ENCODE results near the gene ALPG. TPM values are rescaled to one million over a fixed set of nuclear protein-coding genes. Genes with fewer than 3 reads are reported as not detected.
"Not testable (repeated sequence)": the region's sequence is repeated elsewhere in the genome, so short reads cannot be mapped to it uniquely, and the experiment has no call there.

ALPG gene
- total RNA-seq, 1 donor from 2014 or later, result not detected

DNA sequence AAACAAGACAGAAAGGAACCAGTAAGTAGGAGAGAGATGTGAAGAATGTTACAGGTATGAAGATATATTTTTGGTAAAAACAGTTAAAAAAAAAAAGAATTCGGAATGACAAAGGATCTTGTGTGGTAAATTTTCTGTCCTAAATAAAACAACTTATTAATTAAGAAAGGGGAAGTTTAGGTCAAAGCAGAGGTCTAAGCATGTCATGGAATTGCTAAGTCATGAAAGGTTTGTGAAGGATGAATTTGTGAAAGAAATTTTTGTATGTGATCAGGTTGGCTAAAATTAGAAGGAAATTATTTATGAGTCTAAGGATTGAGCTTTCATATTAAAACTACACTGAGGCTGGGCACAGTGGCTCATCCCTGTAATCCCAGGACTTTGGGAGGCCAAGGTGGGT lies 11.1 kb upstream of the ALPG start:
- DNase-seq (ENCODE audit: low spot score), result no peak

DNA sequence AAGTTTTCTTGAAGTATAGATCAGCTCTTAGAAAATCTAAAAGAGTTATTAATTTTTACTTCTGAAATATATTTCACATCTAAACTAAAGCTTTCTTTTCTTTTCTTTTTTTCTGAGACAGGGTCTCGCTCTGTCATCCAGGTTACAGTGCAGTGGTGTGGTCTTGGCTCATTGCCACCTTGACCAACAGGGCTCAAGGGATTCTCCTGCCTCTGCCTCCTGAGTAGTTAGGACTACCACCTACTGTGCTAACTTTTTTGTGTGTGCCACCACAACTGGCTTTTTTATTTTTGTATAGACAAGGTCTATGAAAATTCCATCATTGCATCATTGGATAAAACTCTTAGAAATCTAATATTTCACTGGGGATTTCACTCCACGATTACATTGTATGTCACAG lies 10.0 kb upstream of the ALPG start:
- no peak for DNase-seq (ENCODE audit: low spot score)

DNA sequence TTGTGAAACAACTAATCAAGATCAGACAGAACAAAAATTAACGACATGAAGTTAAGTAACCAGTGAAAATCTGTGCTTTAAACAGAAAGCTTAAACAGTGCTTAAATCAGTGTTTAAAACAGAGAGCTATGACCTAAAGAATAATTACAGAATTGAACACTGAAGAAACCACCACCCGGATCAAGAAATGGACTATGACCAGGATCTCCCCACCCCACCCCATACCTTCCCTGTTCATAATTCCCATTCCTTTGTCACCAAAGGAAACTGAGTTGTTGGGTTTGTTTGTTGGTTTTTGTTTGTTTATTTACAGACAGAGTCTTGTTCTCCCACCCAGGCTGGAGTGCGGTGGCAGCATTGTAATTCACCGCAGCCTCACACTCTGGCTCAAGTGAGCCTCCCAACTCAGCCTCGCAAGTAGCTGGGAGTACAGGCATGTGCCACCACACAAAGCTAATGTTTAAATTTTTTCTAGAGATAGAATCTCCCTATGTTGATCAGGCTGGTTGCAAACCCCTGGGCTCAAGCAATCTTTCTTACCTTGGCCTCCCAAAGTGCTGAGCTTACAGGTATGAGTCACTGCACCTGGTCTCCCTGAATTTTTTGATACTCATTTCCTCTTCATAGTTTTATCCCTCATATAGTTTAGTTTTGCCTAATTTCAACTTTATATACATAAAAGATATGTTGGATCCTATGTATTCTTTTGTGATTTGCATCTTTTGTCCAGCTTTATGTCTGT lies 8.2 kb upstream of the ALPG start:
- no peak for DNase-seq (ENCODE audit: low spot score)

DNA sequence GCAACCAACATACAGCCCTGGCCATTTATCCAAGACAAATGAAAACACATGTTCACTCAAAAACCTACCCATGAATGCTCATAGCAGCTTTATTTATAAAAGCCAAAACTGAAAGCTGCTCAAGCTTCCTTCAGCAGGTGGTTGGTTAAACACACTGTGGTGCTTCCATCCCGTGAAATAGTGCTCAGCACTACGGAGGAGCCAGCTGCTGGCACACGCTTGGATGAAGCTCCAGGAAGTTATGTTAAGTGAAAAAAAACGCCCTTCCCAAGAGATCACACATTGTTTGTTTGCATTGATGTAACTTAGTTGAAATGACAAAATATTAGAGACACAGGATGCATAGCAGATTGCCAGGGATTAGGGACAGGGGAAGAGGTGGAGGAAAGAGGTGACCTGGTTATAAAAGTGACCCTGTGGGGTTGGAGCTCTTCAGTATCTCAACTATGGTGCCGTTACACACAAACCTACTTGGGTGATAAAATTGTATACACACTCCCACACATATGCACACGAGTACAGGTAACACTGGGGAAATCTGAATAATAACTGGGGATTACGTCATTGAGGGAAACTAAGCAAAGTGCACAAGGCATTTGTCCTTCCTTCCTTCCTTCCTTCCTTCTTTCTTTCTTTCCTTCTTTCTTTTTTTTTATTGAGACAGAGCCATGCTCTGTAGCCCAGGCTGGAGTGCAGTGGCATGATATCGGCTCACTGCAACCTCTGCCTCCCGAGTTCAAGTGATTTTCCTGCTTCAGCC lies 6.2 kb upstream of the ALPG start:
- no peak for DNase-seq (ENCODE audit: low spot score)

DNA sequence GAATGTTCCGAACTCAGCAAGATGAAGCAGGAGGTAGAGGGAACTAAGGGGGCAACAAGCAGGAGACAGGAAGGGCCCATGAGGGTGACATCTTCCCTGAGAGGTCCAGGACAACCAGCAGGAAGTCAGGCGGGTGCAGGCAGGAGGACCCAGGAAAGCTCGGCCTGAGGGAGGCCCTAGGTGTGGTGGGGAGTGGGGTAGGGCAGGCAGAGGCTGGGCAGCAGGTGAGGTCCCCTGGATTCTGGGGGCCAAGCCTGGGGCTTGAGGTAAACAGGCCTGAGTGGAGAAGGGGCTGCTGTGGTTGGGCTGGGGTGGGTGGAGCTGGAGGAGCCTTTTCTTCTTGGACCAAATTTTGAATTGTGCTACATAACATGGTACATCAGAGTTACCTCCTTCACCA lies 4.1 kb upstream of the ALPG start:
- no peak for DNase-seq (ENCODE audit: low spot score)

DNA sequence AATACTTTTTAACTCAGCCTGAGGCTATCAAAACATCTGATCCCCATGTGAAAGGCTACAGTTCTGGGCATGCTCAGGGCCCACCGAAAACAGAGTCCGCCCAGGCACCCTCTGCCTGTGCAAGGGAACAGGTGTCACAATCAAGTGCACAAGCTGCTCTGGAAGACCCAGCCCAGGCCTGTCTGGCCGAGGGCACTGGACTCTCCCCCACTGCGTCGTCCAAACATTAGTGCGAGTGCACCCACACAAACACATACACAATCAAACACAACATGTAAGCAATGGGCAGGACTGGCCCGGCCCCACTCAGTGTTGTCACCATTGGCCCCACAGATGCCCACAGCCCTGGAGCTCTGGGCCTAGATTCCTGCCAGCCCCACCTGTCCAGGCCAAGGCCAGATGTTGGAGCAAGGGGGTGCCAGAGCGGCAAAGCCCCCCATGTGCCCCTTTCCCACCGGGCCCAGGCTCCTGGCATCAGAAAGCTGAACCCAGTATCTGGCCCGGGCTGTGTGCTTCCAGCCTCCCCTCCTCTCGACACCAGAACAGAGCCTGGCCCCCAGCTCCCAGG lies 617 bp upstream of the ALPG start:
- no peak for DNase-seq (ENCODE audit: low spot score)

DNA sequence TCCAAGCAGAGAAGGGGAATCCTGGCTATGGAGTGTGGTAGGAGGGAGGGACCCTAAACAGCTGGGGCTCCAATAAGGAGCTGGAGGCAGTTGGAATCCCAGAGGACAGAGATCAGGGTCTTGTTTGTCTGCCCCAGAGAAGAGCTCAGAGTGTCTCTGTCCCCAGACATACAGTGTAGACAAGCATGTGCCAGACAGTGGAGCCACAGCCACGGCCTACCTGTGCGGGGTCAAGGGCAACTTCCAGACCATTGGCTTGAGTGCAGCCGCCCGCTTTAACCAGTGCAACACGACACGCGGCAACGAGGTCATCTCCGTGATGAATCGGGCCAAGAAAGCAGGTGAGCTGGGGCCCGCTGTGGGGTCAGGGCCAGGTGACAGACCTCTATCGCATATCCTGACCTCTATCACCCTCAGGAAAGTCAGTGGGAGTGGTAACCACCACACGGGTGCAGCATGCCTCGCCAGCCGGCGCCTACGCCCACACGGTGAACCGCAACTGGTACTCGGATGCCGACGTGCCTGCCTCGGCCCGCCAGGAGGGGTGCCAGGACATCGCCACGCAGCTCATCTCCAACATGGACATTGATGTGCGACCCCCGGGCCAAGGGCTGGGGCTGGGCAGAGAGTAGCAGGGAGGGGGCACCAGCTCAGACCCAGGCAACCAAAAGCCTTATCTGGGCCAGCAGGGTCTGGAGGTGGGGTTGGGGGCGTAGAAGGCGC lies 945 bp downstream of the ALPG start:
- DNase-seq (ENCODE audit: low spot score), result not testable (repeated sequence)

DNA sequence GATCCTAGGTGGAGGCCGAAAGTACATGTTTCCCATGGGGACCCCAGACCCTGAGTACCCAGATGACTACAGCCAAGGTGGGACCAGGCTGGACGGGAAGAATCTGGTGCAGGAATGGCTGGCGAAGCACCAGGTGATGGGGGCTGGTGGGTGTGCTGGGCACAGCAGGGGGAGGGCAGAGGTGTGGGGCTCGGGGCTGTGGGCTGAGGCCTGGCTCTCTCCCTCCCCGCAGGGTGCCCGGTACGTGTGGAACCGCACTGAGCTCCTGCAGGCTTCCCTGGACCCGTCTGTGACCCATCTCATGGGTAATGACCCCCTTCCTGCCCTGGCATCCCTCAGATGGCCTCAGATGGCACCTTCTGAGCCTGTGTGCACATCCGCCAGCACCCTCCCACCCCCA lies 1.6 kb downstream of the ALPG start:
- not testable (repeated sequence) for DNase-seq (ENCODE audit: low spot score)

DNA sequence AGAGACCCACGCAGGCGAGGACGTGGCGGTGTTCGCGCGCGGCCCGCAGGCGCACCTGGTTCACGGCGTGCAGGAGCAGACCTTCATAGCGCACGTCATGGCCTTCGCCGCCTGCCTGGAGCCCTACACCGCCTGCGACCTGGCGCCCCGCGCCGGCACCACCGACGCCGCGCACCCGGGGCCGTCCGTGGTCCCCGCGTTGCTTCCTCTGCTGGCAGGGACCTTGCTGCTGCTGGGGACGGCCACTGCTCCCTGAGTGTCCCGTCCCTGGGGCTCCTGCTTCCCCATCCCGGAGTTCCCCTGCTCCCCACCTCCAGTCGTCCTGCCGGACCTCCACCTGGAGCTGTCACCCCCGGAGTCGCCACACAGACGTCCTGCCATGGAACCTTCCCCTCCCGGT lies 3.0 kb downstream of the ALPG start:
- DNase-seq (ENCODE audit: low spot score), result not testable (repeated sequence)

DNA sequence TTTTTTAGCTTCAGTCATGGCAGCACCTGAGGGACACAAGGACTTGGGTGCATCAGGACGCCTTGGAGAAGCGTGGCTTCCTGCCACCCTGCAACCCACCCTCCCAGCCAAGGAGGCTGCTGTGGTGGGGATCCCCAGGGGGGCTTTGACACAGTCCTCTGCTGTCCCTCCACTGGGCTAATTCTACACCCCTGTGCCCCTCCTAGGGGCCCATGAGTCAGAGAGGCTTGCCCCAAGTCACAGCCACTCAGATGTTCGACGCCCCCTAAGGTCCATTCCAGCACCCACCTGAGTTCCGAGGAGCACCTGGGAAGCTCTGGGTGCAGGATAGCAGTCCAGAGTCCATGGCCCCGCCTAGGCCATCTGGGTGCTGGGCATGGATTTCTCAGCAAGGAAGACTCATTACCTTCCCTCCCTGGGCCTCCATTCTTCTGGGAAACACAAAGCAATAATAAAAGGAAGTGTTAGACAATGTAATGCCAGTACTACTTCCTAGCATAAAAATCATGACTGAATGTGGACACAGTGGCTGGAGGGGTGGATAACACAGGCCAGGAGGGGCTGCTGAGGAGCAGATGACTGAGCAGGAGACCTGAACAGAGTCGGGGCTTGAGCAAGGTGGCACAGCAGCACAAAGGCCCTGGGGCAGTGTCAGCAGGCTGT lies 3.7 kb downstream of the ALPG start:
- no peak for DNase-seq (ENCODE audit: low spot score)

DNA sequence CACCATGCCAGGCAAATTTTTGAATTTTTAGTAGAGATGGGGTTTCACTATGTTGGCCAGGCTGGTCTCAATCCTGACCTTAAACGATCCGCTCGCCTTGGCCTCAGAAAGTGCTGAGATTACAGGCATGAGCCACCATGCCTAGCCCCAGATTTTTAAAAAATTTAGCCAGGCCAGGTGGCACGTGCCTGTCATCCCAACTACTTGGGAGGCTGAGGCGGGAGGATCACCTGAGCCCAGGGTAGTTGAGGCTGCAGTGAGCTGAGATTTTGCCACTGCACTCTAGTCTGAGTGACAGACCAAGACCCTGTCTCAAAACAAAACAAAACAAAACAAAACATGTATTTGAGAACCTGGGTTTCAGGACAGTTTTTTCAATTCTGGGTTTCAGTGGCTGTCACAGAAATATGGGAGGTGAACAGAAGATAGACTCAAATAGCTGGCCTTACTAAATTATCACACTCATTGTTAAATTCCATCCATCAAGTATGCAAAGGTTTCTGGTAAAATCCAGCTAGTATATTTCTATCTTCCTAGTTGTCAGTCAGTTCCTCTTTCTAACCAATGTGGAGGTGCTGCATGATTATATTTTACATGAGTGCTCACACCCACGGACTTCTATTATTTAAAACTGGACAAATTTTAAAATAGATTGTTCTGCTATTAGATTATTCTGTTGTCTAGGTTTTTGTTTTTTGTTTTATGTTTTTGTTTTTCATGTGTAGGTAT lies 5.4 kb downstream of the ALPG start:
- no peak for DNase-seq (ENCODE audit: low spot score)

DNA sequence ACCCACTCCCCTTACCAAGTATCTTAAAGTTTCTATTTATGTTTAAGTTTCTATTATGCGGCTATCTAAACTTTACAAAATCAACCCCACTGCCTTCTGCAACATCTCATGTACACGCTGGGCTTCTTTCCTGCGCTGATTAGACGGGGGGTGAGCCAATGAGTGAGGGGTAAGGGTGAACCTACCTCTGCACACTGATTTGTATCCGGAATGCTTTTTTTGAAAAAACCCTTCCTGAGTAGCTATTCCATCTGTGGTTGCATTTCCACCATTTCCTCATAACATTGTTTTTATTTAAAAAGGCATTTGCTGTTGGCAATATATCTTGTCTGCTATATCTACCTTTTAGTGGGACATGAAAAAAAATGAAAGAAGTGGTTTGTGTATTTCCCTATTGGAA lies 6.3 kb downstream of the ALPG start:
- no peak for DNase-seq (ENCODE audit: low spot score)

DNA sequence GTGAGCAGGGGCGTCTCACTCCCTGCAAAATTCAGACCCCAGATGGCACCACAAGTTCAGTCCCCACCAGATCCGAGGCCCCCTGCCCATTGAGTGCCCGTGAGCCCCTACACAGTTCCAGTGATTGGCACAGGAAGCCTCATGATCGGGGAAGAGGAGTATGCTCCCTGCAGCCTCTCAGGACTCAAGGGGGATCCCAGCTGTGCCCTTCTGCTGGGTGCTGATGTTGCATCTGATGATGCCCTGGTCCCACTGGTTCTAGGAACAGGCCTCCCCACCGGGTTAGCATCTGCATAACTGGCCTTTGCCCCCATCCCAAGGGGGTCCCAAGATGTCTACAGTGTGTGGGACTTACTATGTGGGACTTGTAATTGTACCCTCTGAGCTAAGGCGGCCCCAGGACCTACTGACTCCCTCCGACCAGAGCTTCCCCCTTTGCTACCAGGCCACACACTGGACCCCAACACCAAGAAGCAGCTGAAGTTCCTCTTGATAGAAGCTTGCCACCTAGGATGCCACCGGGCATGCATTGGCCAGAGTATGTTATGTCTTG lies 8.6 kb downstream of the ALPG start:
- DNase-seq (ENCODE audit: low spot score), result no peak

DNA sequence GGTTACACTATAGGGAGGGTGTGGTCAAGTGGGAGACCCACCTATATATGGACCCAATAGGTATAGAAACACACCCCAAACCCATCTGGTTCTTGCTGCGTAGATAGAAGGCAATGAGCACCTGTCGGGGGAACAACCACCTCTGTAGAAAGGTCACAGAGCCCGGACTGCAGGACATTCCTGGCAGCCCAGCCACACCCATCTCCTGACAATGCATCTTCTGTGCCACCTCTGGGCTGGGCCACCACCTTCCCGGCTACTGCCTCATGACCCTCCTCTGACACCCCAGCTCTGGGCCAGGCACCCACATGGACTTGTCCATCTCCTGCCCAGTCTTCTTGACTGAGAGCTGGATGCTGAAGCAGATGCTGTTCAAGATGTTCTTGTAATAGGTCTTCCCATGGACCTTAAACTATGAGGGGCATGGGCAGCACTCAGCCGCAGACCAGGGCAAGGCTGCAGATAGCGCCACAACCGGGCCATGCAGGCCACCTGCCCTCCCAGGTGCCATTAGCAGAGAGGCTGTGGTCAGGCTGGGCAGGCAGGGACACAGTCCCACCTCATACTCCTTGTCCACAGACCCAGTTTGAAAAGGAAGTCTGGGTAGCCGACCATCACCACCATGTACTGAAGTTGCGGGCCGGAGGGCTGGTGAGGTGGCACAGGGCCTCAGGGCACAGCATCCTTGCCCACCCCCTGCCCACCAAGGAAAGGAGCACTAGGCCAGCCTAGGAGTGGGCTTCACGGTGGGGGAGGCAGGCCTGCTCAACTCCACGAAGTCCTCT lies 9.3 kb downstream of the ALPG start:
- DNase-seq (ENCODE audit: low spot score), result no peak

DNA sequence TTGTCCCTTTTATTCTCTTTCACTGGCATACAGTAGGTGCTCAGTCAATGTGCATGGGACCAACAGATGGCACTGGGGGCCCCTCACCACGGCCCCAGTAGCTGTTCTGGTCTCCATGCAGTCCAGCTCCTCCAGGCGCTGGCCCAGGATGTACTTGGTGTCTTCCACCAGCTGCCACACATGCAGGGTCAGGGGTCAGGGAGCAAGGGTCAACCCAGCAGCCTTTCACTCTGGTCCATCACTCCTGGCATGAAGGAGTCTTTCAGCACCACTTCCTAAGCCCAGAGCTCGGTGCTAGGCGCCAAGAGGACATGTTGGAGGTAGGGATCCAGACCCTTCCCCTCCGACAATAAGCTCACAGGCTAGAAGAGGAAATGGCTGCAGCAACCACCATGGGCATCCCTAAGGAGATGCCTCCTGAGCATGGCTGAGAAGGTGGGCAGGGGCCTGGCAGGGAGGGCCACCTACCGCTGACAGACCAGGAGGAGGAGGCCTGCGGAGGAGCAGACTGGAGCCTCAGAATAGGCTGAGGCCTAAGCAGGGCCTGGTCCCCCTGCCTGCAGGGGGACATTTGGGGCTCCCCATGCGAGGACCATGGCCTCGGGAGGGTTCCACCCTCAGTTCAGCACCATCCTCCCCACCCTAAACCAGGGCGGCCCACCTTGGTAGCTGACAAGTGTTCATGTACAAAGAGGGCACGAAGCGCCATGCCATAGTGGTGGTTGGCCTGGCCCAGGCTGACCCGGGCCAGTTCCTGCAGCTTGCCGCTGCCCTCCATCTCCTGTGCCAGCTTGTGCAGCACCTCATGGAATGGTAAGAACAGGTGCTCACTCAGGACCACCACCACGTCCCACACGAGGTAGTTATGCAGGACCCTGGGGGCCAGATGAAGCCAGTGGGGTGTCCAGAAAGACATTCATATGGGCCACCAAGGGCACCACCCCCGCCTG lies 10.2 kb downstream of the ALPG start:
- no peak for DNase-seq (ENCODE audit: low spot score)

DNA sequence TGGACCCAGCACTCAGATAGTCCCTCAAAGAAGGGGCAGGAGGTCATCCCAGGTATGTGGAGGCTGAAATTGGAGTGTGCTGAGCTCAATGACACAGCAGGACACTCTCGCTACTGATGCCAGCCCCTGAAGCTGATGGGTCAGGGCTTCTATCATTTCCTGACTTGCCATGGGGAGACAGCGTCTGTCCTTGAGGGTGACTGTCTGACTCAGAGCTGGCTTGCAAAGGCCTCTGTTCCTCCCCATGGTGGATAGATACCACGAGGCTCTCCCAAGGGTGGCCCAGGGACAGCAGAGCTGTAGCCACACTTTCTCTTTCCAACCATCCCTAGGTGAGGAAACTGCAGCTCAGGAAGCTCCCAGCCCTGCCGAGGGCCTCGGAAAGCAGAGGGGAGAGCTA lies 10.8 kb downstream of the ALPG start:
- DNase-seq (ENCODE audit: low spot score), result no peak

DNA sequence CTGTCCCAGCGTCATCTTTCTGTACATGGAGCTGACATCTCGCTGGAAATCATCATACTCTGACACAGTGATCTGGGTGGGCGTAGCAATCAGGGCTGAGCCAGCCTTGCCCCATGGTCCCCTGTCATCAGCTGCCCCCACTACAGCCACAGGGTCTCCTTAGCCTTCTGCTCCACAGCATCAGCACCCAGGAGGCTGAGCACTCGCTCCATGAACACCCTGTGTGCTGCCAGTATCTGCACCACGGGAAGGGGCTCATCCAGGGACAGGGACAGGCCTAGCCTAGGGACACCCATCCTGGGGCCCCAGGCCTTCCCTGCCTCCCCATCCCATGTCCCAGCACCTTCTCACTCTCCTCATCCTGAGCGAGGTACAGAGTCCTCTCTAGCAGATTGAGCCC lies 11.4 kb downstream of the ALPG start:
- no peak for DNase-seq (ENCODE audit: low spot score)

DNA sequence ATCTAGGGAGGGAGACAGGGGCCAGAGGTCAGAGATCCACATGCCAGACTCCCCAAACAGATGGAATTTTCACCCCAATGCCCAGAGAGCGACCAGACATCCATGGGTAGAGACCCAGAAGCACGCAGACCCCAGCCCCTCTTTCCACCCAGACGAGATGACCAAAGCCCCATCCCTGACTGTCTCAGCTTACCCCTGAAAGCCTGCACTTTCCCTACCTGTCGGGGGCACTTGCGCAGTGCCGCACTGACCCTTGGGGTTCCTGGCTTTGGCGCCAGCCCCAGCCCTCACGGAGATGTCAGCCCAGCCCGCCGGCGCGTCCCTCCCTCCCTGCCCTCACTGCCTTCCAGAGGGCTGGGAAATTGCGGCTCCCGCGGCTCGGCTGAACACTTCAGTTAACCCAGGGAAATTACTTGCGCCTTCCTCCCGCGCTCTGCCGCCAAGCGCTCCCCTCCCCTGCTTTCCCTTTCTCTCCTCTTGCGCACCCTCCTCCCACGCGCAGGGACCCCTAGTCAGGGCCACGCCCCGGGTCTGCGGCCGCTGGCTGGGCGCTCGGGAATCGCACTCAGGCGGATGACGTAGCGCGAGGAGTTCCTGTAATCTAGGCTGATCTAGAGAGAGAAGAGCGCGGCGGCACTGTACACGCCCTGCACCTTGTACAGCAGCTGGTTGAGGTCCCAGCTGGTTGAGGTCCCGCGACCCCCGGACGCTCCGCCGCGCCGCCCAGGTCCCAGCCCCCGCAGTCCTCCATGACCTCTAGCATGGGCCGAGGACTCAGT lies 12.0 kb downstream of the ALPG start:
- no peak for DNase-seq (ENCODE audit: low spot score)
